Spleen (tissue), 7 donors: ENCODE results near the gene SMAD5.

Experiments used
- CTCF ChIP-seq, 11 experiments: fragments of 200-600 bp in 7 of 11; fragments of 450-650 bp in 4 of 11; sonication (generic) in 4 of 11; IDR thresholded peaks in 8 of 11; conservative IDR thresholded peaks in 3 of 11; 1 replicate in 7 of 11; 2 replicates in 4 of 11; pipeline versions ENCODE4 v1.4.0 to v1.8.0; 2016 to 2021; ENCODE audit warnings: antibody characterized with exemption in 11 of 11, inconsistent platforms in 4 of 11, mild to moderate bottlenecking in 1 of 11
- POLR2A ChIP-seq, 3 donors: fragments of 450-650 bp; IDR thresholded peaks; one replicate each; pipeline ENCODE4 v1.5.1; 2017; ENCODE audit warnings: antibody characterized with exemption in 3 of 3, mild to moderate bottlenecking in 1 of 3
- POLR2AphosphoS5 ChIP-seq, 3 donors: sonication (generic); formaldehyde crosslinking; IDR thresholded peaks; one replicate each; pipeline ENCODE4 v1.5.1; 2017; ENCODE audit warnings: antibody characterized with exemption in 3 of 3
- donor health status: DM: no; HTN: no; CAD: no; lungs with moderate emphysema.
- donor health status: DM: no; HTN: no; CAD: no.
- donor health status: DM: no; HTN: no; CAD: no.

GRCh38 chr5:136143763-136144162, 11.1 kb downstream of the SMAD5 start:
- TF ChIP-seq CTCF (IDR thresholded peaks at IDR 0.05 in 8 of 11, conservative IDR thresholded peaks at IDR 0.05 in 3 of 11), result no peak
- no peak for TF ChIP-seq POLR2AphosphoS5 (IDR thresholded peaks at IDR 0.05)
- no peak for TF ChIP-seq POLR2A (IDR thresholded peaks at IDR 0.05)
